ENCODE measurements around the gene SDC1.

SDC1 gene

GRCh38 chr2:20209373-20210109 is 15.4 kb downstream of the SDC1 start:
- ATAC-seq (ENCODE audit: low read depth) (no peak), DNase-seq (ENCODE audit: low spot score) (no peak)
- TF ChIP-seq CTCF (IDR thresholded peaks at IDR 0.05; ENCODE audit: poor library complexity, severe bottlenecking) = no peak
- H3K4me3 ChIP-seq (ENCODE audit: severe bottlenecking) = no peak overlapping the region
- no peaks in the 10 kb centered on the region for H3K27me3 ChIP-seq (ENCODE audit: insufficient read depth, poor library complexity, severe bottlenecking)
- no peaks in the 10 kb centered on the region for H3K9me3 ChIP-seq (ENCODE audit: severe bottlenecking)
- H3K4me1 ChIP-seq (ENCODE audit: insufficient read depth, poor library complexity, severe bottlenecking) = peaks cover 84% of the 10 kb centered on the region
- H3K27ac ChIP-seq (ENCODE audit: poor library complexity, severe bottlenecking) = peak overlapping the region; percentile 97
- peaks cover 77% of the 10 kb centered on the region for H3K36me3 ChIP-seq (ENCODE audit: low read depth)

- H3K4me3 ChIP-seq (ENCODE audit: severe bottlenecking) = no peak overlapping the region
Observed at GRCh38 chr2:20208476-20208859, 16.5 kb downstream of the SDC1 start.

GRCh38 chr2:20207051-20207450 is 17.9 kb downstream of the SDC1 start:
- H3K36me3 ChIP-seq (ENCODE audit: low read depth) = peaks cover 97% of the 10 kb centered on the region
- no peak overlapping the region for H3K4me3 ChIP-seq (ENCODE audit: severe bottlenecking)
- peaks cover 59% of the 10 kb centered on the region for H3K4me1 ChIP-seq (ENCODE audit: insufficient read depth, poor library complexity, severe bottlenecking)
- H3K27me3 ChIP-seq (ENCODE audit: insufficient read depth, poor library complexity, severe bottlenecking) = no peaks in the 10 kb centered on the region
- ATAC-seq (ENCODE audit: low read depth) (no peak), DNase-seq (ENCODE audit: low spot score) (no peak)
- H3K27ac ChIP-seq (ENCODE audit: poor library complexity, severe bottlenecking) = peak overlapping the region; percentile 97
- H3K9me3 ChIP-seq (ENCODE audit: severe bottlenecking) = no peaks in the 10 kb centered on the region
- no peak for TF ChIP-seq CTCF (IDR thresholded peaks at IDR 0.05; ENCODE audit: poor library complexity, severe bottlenecking)

More at GRCh38 chr2:20208476-20208859, 16.5 kb downstream of the SDC1 start:
- Histone ChIP-seq H3K4me1 (ENCODE audit: insufficient read depth, poor library complexity, severe bottlenecking) (peaks cover 73% of the 10 kb centered on the region), H3K27me3 (ENCODE audit: insufficient read depth, poor library complexity, severe bottlenecking) (no peaks in the 10 kb centered on the region), H3K27ac (ENCODE audit: poor library complexity, severe bottlenecking) (peak overlapping the region; percentile 97), H3K36me3 (ENCODE audit: low read depth) (peaks cover 85% of the 10 kb centered on the region), H3K9me3 (ENCODE audit: severe bottlenecking) (no peaks in the 10 kb centered on the region)
- DNase-seq (ENCODE audit: low spot score) = no peak
- no peak for ATAC-seq (ENCODE audit: low read depth)
- TF ChIP-seq CTCF (IDR thresholded peaks at IDR 0.05; ENCODE audit: poor library complexity, severe bottlenecking) = no peak

GRCh38 chr2:20205915-20206524 is 18.9 kb downstream of the SDC1 start:
- Histone ChIP-seq H3K9me3 (ENCODE audit: severe bottlenecking) (no peaks in the 10 kb centered on the region), H3K4me3 (ENCODE audit: severe bottlenecking) (no peak overlapping the region), H3K27me3 (ENCODE audit: insufficient read depth, poor library complexity, severe bottlenecking) (no peaks in the 10 kb centered on the region), H3K27ac (ENCODE audit: poor library complexity, severe bottlenecking) (peak overlapping the region; percentile 97), H3K36me3 (ENCODE audit: low read depth) (peaks cover 95% of the 10 kb centered on the region), H3K4me1 (ENCODE audit: insufficient read depth, poor library complexity, severe bottlenecking) (peaks cover 49% of the 10 kb centered on the region)
- DNase-seq (ENCODE audit: low spot score) = no peak
- peak; percentile 51 for ATAC-seq (ENCODE audit: low read depth)
- peak; percentile 27 for TF ChIP-seq CTCF (IDR thresholded peaks at IDR 0.05; ENCODE audit: poor library complexity, severe bottlenecking)

- Histone ChIP-seq H3K27ac (ENCODE audit: poor library complexity, severe bottlenecking) (peak overlapping the region; percentile 97), H3K4me3 (ENCODE audit: severe bottlenecking) (no peak overlapping the region), H3K4me1 (ENCODE audit: insufficient read depth, poor library complexity, severe bottlenecking) (peaks cover 41% of the 10 kb centered on the region), H3K36me3 (ENCODE audit: low read depth) (peaks cover 87% of the 10 kb centered on the region), H3K9me3 (ENCODE audit: severe bottlenecking) (no peaks in the 10 kb centered on the region), H3K27me3 (ENCODE audit: insufficient read depth, poor library complexity, severe bottlenecking) (no peaks in the 10 kb centered on the region)
- DNase-seq (ENCODE audit: low spot score) = no peak
- TF ChIP-seq CTCF (IDR thresholded peaks at IDR 0.05; ENCODE audit: poor library complexity, severe bottlenecking) = no peak
- no peak for ATAC-seq (ENCODE audit: low read depth)
Observed at GRCh38 chr2:20205069-20205468, 19.9 kb downstream of the SDC1 start.
